H9 (cell line): ENCODE data around the gene PCID2. TPM values are rescaled to one million over a fixed set of nuclear protein-coding genes. Genes with fewer than 3 reads are reported as not detected.

ENCODE experiments used
- DNase-seq: peaks from one replicate; pipeline ENCODE4 v3.0.0-alpha.2; 2017
- H2AFZ ChIP-seq: one replicate; pipeline ENCODE4 v1.6.1; 2013; ENCODE audit warnings: mild to moderate bottlenecking, low read length, control low read depth, moderate library complexity
- H2AK5ac ChIP-seq: 2 replicates; pipeline ENCODE4 v1.6.1; 2013; ENCODE audit warnings: low read length, control low read depth, mixed read lengths; ENCODE audit not compliant: insufficient read length
- H2BK120ac ChIP-seq: one replicate; pipeline ENCODE4 v1.6.1; 2013; ENCODE audit warnings: low read depth, mild to moderate bottlenecking, low read length, control low read depth, inconsistent platforms; ENCODE audit not compliant: poor library complexity, severe bottlenecking
- H2BK12ac ChIP-seq: 2 replicates; pipeline ENCODE4 v1.6.1; 2013; ENCODE audit warnings: low read length, control low read depth, mixed read lengths, low read depth; ENCODE audit not compliant: insufficient read length
- H2BK15ac ChIP-seq: 2 replicates; pipeline ENCODE4 v1.6.1; 2013; ENCODE audit warnings: low read depth, low read length, control low read depth
- H2BK20ac ChIP-seq: one replicate; pipeline ENCODE4 v1.6.1; 2013; ENCODE audit warnings: low read depth, mild to moderate bottlenecking, low read length, control low read depth, inconsistent platforms; ENCODE audit not compliant: poor library complexity, severe bottlenecking
- H2BK5ac ChIP-seq: 2 replicates; pipeline ENCODE4 v1.6.1; 2013; ENCODE audit warnings: low read length, control low read depth, mixed read lengths; ENCODE audit not compliant: insufficient read length
- H3K14ac ChIP-seq: 2 replicates; pipeline ENCODE4 v1.6.1; 2013; ENCODE audit warnings: low read length, control low read depth; ENCODE audit not compliant: insufficient read depth
- H3K18ac ChIP-seq: 2 replicates; pipeline ENCODE4 v1.6.1; 2013; ENCODE audit warnings: low read depth, mild to moderate bottlenecking, mixed read lengths, low read length, control low read depth; ENCODE audit not compliant: insufficient read length
- H3K23ac ChIP-seq: 2 replicates; pipeline ENCODE4 v1.6.1; 2013; ENCODE audit warnings: low read length, control low read depth, mixed read lengths, low read depth; ENCODE audit not compliant: insufficient read length
- H3K23me2 ChIP-seq: 2 replicates; pipeline ENCODE4 v1.6.1; 2013; ENCODE audit warnings: low read depth, mild to moderate bottlenecking, mixed read lengths, low read length, control low read depth; ENCODE audit not compliant: insufficient read length, poor library complexity, severe bottlenecking
- H3K27ac ChIP-seq: 2 replicates; pipeline ENCODE4 v1.5.1; 2013; ENCODE audit warnings: low read length, control low read depth, mixed read lengths, low read depth; ENCODE audit not compliant: insufficient read length
- H3K27me3 ChIP-seq: 2 replicates; pipeline ENCODE4 v1.6.1; 2013; ENCODE audit warnings: low read length, control low read depth, inconsistent platforms; ENCODE audit not compliant: insufficient read depth
- H3K4ac ChIP-seq: 2 replicates; pipeline ENCODE4 v1.6.1; 2013; ENCODE audit warnings: low read depth, mild to moderate bottlenecking, control low read depth, inconsistent platforms, low read length, moderate library complexity
- H3K4me1 ChIP-seq: 2 replicates; pipeline ENCODE4 v1.6.1; 2013; ENCODE audit warnings: low read length, control low read depth, inconsistent platforms; ENCODE audit not compliant: insufficient read depth
- H3K4me2 ChIP-seq: 2 replicates; pipeline ENCODE4 v1.6.1; 2013; ENCODE audit warnings: low read length, control low read depth, mixed read lengths; ENCODE audit not compliant: insufficient read length, insufficient read depth
- H3K56ac ChIP-seq: 2 replicates; pipeline ENCODE4 v1.6.1; 2013; ENCODE audit warnings: low read depth, mild to moderate bottlenecking, mixed read lengths, low read length, control low read depth; ENCODE audit not compliant: insufficient read length
- H3K79me1 ChIP-seq: 2 replicates; pipeline ENCODE4 v1.6.1; 2013; ENCODE audit warnings: low read depth, mild to moderate bottlenecking, moderate library complexity, low read length, control low read depth, inconsistent platforms; ENCODE audit not compliant: insufficient read depth, poor library complexity, severe bottlenecking
- H3K79me2 ChIP-seq: 2 replicates; pipeline ENCODE4 v1.6.1; 2013; ENCODE audit warnings: low read length, control low read depth, inconsistent platforms; ENCODE audit not compliant: insufficient read depth
- H3K9ac ChIP-seq: 2 replicates; pipeline ENCODE4 v1.6.1; 2013; ENCODE audit warnings: low read length, control low read depth, mixed read lengths; ENCODE audit not compliant: insufficient read length; ENCODE audit errors: extremely low read depth
- H3K9me3 ChIP-seq: one replicate; pipeline ENCODE4 v1.6.1; 2013; ENCODE audit warnings: low read depth, low read length, inconsistent platforms; ENCODE audit not compliant: control insufficient read depth
- H3T11ph ChIP-seq: one replicate; pipeline ENCODE4 v1.6.1; 2013; ENCODE audit warnings: mild to moderate bottlenecking, low read length, control low read depth, inconsistent platforms
- H4K20me1 ChIP-seq: one replicate; pipeline ENCODE4 v1.6.1; 2013; ENCODE audit not compliant: control insufficient read depth, insufficient read length, insufficient read depth
- H4K5ac ChIP-seq: 2 replicates; pipeline ENCODE4 v1.6.1; 2013; ENCODE audit warnings: low read depth, mild to moderate bottlenecking, mixed read lengths, low read length, control low read depth; ENCODE audit not compliant: insufficient read length
- H4K8ac ChIP-seq: replicated peaks from 2 replicates; pipeline ENCODE4 v1.6.1; 2013; ENCODE audit warnings: low read length, control low read depth, mixed read lengths, low read depth; ENCODE audit not compliant: insufficient read length
- H4K91ac ChIP-seq: 2 replicates; pipeline ENCODE4 v1.6.1; 2013; ENCODE audit warnings: low read depth, mild to moderate bottlenecking, moderate library complexity, mixed read lengths, low read length, control low read depth; ENCODE audit not compliant: insufficient read length
- H3K27ac Mint-ChIP-seq, 3 experiments: 2 replicates in 2 of 3; 3 replicates in 1 of 3; pipeline ENCODE4 v1.8.0; 2020 to 2021; ENCODE audit warnings: mixed read lengths in 3 of 3, mild to moderate bottlenecking in 1 of 3, moderate library complexity in 1 of 3
- H3K27me3 Mint-ChIP-seq: 2 replicates; pipeline ENCODE4 v1.8.0; 2021; ENCODE audit warnings: low read depth, mild to moderate bottlenecking, moderate library complexity, mixed read lengths
- H3K36me3 Mint-ChIP-seq, 3 experiments: 2 replicates in 2 of 3; 3 replicates in 1 of 3; pipeline ENCODE4 v1.8.0; 2020 to 2021; ENCODE audit warnings: low read depth in 3 of 3, mixed read lengths in 3 of 3; ENCODE audit not compliant: insufficient read depth in 1 of 3
- H3K4me1 Mint-ChIP-seq, 2 experiments: 2 replicates each; pipeline ENCODE4 v1.8.0; 2020; ENCODE audit warnings: mixed read lengths in 2 of 2
- H3K4me3 Mint-ChIP-seq, 2 experiments: 2 replicates in 1 of 2; 3 replicates in 1 of 2; pipeline ENCODE4 v1.8.0; 2020 to 2021; ENCODE audit warnings: mild to moderate bottlenecking in 2 of 2, mixed read lengths in 2 of 2, moderate library complexity in 1 of 2
- H3K9me3 Mint-ChIP-seq, 2 experiments: 2 replicates in 1 of 2; 3 replicates in 1 of 2; pipeline ENCODE4 v1.8.0; 2020; ENCODE audit warnings: mild to moderate bottlenecking in 2 of 2, mixed read lengths in 2 of 2, moderate library complexity in 1 of 2
- CTCF ChIP-seq: fragments of 200-600 bp; sonication (generic); conservative IDR thresholded peaks from 3 replicates; pipeline ENCODE4 v1.8.0; 2021; ENCODE audit warnings: antibody characterized with exemption, mild to moderate bottlenecking
- WGBS: extraction: QIAGEN DNeasy Blood & Tissue Kit; methylation state at CpG from one replicate; pipeline ENCODE4 v1.1.7; 2013; ENCODE audit warnings: missing lambda C conversion rate, low lambda C conversion rate, mixed read lengths; ENCODE audit not compliant: insufficient read length; ENCODE audit errors: extremely low coverage; 5-methylcytosine and 5-hydroxymethylcytosine counted together
- total RNA-seq: library from RNA; stranded (reverse); gene quantifications from 2 replicates; pipeline ENCODE4 v1.2.1, GENCODE V29; 2021

Gene PCID2
- total RNA-seq, 1 experiment from 2014 or later, result 66.0 TPM

- Histone ChIP-seq H3K23ac (no peak overlapping the region), H2BK20ac (no peak overlapping the region), H3K56ac (no peak overlapping the region), H3K18ac (no peak overlapping the region), H3K79me1 (no peaks in the 10 kb centered on the region), H2AFZ (no peak overlapping the region), H3K79me2 (no peaks in the 10 kb centered on the region), H2BK12ac (no peak overlapping the region), H3K27me3 (no peaks in the 10 kb centered on the region), H2BK5ac (no peak overlapping the region), H4K8ac (no peak overlapping the region), H4K20me1 (no peaks in the 10 kb centered on the region), H4K5ac (no peak overlapping the region), H3K4ac (no peak overlapping the region), H2BK120ac (no peak overlapping the region), H2AK5ac (no peak overlapping the region), H2BK15ac (no peak overlapping the region), H3T11ph (no peak overlapping the region), H3K4me2 (no peak overlapping the region), H3K23me2 (no peaks in the 10 kb centered on the region), H3K4me1 (no peaks in the 10 kb centered on the region), H3K27ac (no peak overlapping the region), H3K9me3 (no peaks in the 10 kb centered on the region), H3K9ac (no peak overlapping the region), H3K14ac (no peak overlapping the region), H4K91ac (no peak overlapping the region)
- Mint-ChIP-seq H3K27me3 (peaks cover 16% of the 10 kb centered on the region), H3K4me1 (peaks cover 11 to 18% of the 10 kb centered on the region in 2 experiments), H3K9me3 (no peaks in the 10 kb centered on the region), H3K4me3 (no peak overlapping the region), H3K27ac (no peak overlapping the region; a peak in 1 of 7 replicates), H3K36me3 (peaks cover 3 to 16% (median 4%) of the 10 kb centered on the region in 3 experiments; a peak in 4 of 7 replicates)
- no peak for TF ChIP-seq CTCF
- no peak for DNase-seq
- WGBS, result no CpG with 5 or more reads among the region's 12 CpGs
Measured at GRCh38 chr13:113164492-113164891, 44.0 kb downstream of the PCID2 start.
